Endothelial cell of umbilical vein (primary cell): ENCODE measurements around the gene PTPN20. TPM values are rescaled to one million over a fixed set of nuclear protein-coding genes. Genes with fewer than 3 reads are reported as not detected.

Source experiments
- BruUV-seq: library from RNA; stranded (reverse); fragments of 400-500 nt; replicated peaks from 2 replicates; lab custom pipeline; 2021; lab: Mats Ljungman, UMichigan
- CTCF ChIA-PET: fragments of 300-600, 350-600 bp; sonication (Branson Sonifier 250); formaldehyde crosslinking; loops from one replicate; lab custom pipeline; 2021; ENCODE audit warnings: antibody characterized with exemption, inconsistent platforms; lab: Charles Lee
- POLR2A ChIA-PET: fragments of 300-600, 350-600 bp; sonication (Branson Sonifier 250); formaldehyde crosslinking; loops from one replicate; lab custom pipeline; 2021; ENCODE audit warnings: antibody characterized with exemption, inconsistent platforms; lab: Charles Lee
- DNase-seq: peaks from one replicate; pipeline ENCODE4 v3.0.0-alpha.2; 2011; ENCODE audit warnings: low read depth, low spot score
- FAIRE-seq: peaks from 2 replicates; lab custom pipeline; 2011; peaks lifted over from hg19 to GRCh38; lab: Jason Lieb, UNC
- H2AFZ ChIP-seq: 2 replicates; pipeline ENCODE4 v1.6.0; 2012; ENCODE audit warnings: low read depth, low read length, control low read depth, inconsistent platforms
- H3K27ac ChIP-seq: 2 replicates; pipeline ENCODE4 v1.5.1; 2011; ENCODE audit warnings: low read depth, mild to moderate bottlenecking, control low read depth, low read length, moderate library complexity; ENCODE audit not compliant: insufficient read depth
- H3K27me3 ChIP-seq, 2 experiments: 2 replicates each; pipeline versions ENCODE4 v1.6.0 to v1.6.1; 2011; ENCODE audit warnings: low read length in 2 of 2, mixed read lengths in 1 of 2; ENCODE audit not compliant: control insufficient read depth in 2 of 2, insufficient read depth in 2 of 2
- H3K36me3 ChIP-seq, 2 experiments: 2 replicates in 1 of 2; 3 replicates in 1 of 2; pipeline ENCODE4 v1.5.1; 2011; ENCODE audit warnings: low read length in 2 of 2, mild to moderate bottlenecking in 1 of 2, moderate library complexity in 1 of 2; ENCODE audit not compliant: control insufficient read depth in 2 of 2, insufficient read depth in 2 of 2; ENCODE audit errors: extremely low read depth in 1 of 2
- H3K4me1 ChIP-seq: 3 replicates; pipeline ENCODE4 v1.5.1; 2011; ENCODE audit warnings: mild to moderate bottlenecking, low read length; ENCODE audit not compliant: control insufficient read depth, insufficient read depth; ENCODE audit errors: extremely low read depth
- H3K4me2 ChIP-seq: 2 replicates; pipeline ENCODE4 v1.6.1; 2011; ENCODE audit warnings: low read length, control low read depth, mixed read lengths; ENCODE audit not compliant: insufficient read depth
- H3K4me3 ChIP-seq, 3 experiments: fragments of 200-600 bp in 1 of 3; sonication (generic), shearing (Covaris generic) in 1 of 3; replicated peaks in 1 of 3; 2 replicates each; pipeline ENCODE4 v1.5.1; 2011 to 2016; ENCODE audit warnings: control low read depth in 3 of 3, low read length in 3 of 3, mild to moderate bottlenecking in 2 of 3, inconsistent platforms in 1 of 3, low read depth in 1 of 3, moderate library complexity in 1 of 3; ENCODE audit not compliant: insufficient read depth in 1 of 3
- H3K79me2 ChIP-seq: 2 replicates; pipeline ENCODE4 v1.6.0; 2012; ENCODE audit warnings: low read length, inconsistent platforms; ENCODE audit not compliant: control insufficient read depth, insufficient read depth
- H3K9ac ChIP-seq: replicated peaks from 2 replicates; pipeline ENCODE3; 2011; ENCODE audit warnings: low read length, control low read depth; ENCODE audit not compliant: insufficient read depth; ENCODE audit errors: extremely low read depth
- H3K9me1 ChIP-seq: replicated peaks from 3 replicates; pipeline ENCODE4 v1.6.0; 2011; ENCODE audit warnings: mild to moderate bottlenecking, low read length; ENCODE audit not compliant: control insufficient read depth, insufficient read depth; ENCODE audit errors: extremely low read depth
- H3K9me3 ChIP-seq: replicated peaks from 2 replicates; pipeline ENCODE4 v1.5.1; 2012; ENCODE audit warnings: low read length, inconsistent platforms; ENCODE audit not compliant: control insufficient read depth, insufficient read depth
- H4K20me1 ChIP-seq: replicated peaks from 2 replicates; pipeline ENCODE3; 2011; ENCODE audit warnings: mild to moderate bottlenecking, low read length; ENCODE audit not compliant: control insufficient read depth, insufficient read depth; ENCODE audit errors: extremely low read depth
- CTCF ChIP-seq, 2 donors: IDR thresholded peaks; 1 replicate in 1 of 2; 2 replicates in 1 of 2; pipeline ENCODE4 v1.5.1; 2011; ENCODE audit warnings: low read length in 2 of 2, mild to moderate bottlenecking in 2 of 2, moderate library complexity in 2 of 2, control low read depth in 1 of 2, inconsistent platforms in 1 of 2, low read depth in 1 of 2; ENCODE audit not compliant: insufficient read depth in 1 of 2; ENCODE audit errors: extremely low read depth in 1 of 2
- FOS ChIP-seq: IDR thresholded peaks from 2 replicates; pipeline ENCODE4 v1.6.1; 2011; ENCODE audit warnings: mild to moderate bottlenecking, low read length, moderate library complexity, borderline replicate concordance; ENCODE audit not compliant: insufficient read depth
- MAX ChIP-seq: IDR thresholded peaks from 2 replicates; pipeline ENCODE4 v1.6.1; 2011; ENCODE audit not compliant: insufficient read depth, insufficient read length
- POLR2A ChIP-seq: IDR thresholded peaks from 2 replicates; pipeline ENCODE4 v1.6.1; 2012; ENCODE audit warnings: low read depth, mild to moderate bottlenecking, control low read depth, low read length
- POLR2AphosphoS5 ChIP-seq: IDR thresholded peaks from 2 replicates; pipeline ENCODE4 v1.6.1; 2012; ENCODE audit warnings: low read depth, mild to moderate bottlenecking, control low read depth, low read length, moderate library complexity; ENCODE audit not compliant: insufficient read depth
- dilution Hi-C: fragments of 300-500 bp; cut with MboI; formaldehyde crosslinking; loops from one replicate; pipeline ENCODE4 v1.15.0; 2019; ENCODE audit warnings: low sequenced_read_pairs; ENCODE audit not compliant: extremely low pct_ligation_motif_present
- intact Hi-C: fragments of 100-400 bp; cut with micrococcal nuclease; formaldehyde crosslinking; loops from one replicate; pipeline ENCODE4 v1.10.0; 2022
- polyA plus RNA-seq, 4 experiments: library from polyadenylated mRNA; depleted of rRNA in 3 of 4; stranded (reverse) in 3 of 4; unstranded in 1 of 4; fragments of >200 nt; gene quantifications; 2 replicates each; pipeline versions ENCODE4 v1.2.1 to v1.2.3, GENCODE V29; 2011 to 2012; ENCODE audit warnings: missing spikeins in 1 of 4
- total RNA-seq: library from RNA; stranded (reverse); gene quantifications from 2 replicates; pipeline ENCODE4 v1.2.3, GENCODE V29; 2021

The PTPN20 gene
- total and polyA plus RNA-seq, 2 donors (not counting 3 experiments of a cell fraction or from before 2014, with no cell fraction given), result 0.27 TPM; not detected in 1

- Histone ChIP-seq H3K36me3 (no peaks in the 10 kb centered on the region), H3K9me1 (no peaks in the 10 kb centered on the region), H3K4me2 (no peak overlapping the region), H4K20me1 (no peaks in the 10 kb centered on the region), H3K4me3 (no peak overlapping the region), H3K79me2 (no peaks in the 10 kb centered on the region), H3K9me3 (no peaks in the 10 kb centered on the region), H3K27me3 (no peaks in the 10 kb centered on the region), H3K9ac (no peak overlapping the region), H2AFZ (no peak overlapping the region), H3K4me1 (no peaks in the 10 kb centered on the region), H3K27ac (no peak overlapping the region)
- TF ChIP-seq CTCF (IDR thresholded peaks at IDR 0.05; ENCODE audit: extremely low read depth in 1 of 2, insufficient read depth in 1 of 2, low read depth in 1 of 2, low read length in 2 of 2), result no peak
- TF ChIP-seq FOS, result no peak
- TF ChIP-seq MAX, result no peak
- TF ChIP-seq POLR2AphosphoS5, result no peak
- BruUV-seq, result no TSS peak
- intact Hi-C loops, result no loop called here
- DNase-seq (no peak), FAIRE-seq (no peak)
- ChIA-PET CTCF (interaction anchor here (1.3 kb wide), 1 partner anchor 270 kb away, joined by 3 read pairs; no protein-coding TSS in a partner anchor), POLR2A (no interaction called here)
- dilution Hi-C loops, result no loop called here
Measured at GRCh38 chr10:47041396-47042198, 130.4 kb downstream of the PTPN20 start.

GRCh38 chr10:47042199-47042473 lies 130.9 kb downstream of the PTPN20 start:
- H3K4me3 ChIP-seq, result no peak overlapping the region
- no peaks in the 10 kb centered on the region for H3K79me2 ChIP-seq
- no peak overlapping the region for H3K4me2 ChIP-seq
- H3K9me3 ChIP-seq, result no peaks in the 10 kb centered on the region
- no peak overlapping the region for H3K27ac ChIP-seq
- H2AFZ ChIP-seq, result no peak overlapping the region
- ChIA-PET CTCF (interaction anchor here (1.3 kb wide), 1 partner anchor 270 kb away, joined by 3 read pairs; no protein-coding TSS in a partner anchor), POLR2A (no interaction called here)
- H3K4me1 ChIP-seq, result no peaks in the 10 kb centered on the region
- no peaks in the 10 kb centered on the region for H3K36me3 ChIP-seq
- no TSS peak for BruUV-seq
- no peaks in the 10 kb centered on the region for H3K9me1 ChIP-seq
- no peaks in the 10 kb centered on the region for H3K27me3 ChIP-seq
- intact Hi-C loops (no loop called here), dilution Hi-C loops (no loop called here)
- H3K9ac ChIP-seq, result no peak overlapping the region
- no peaks in the 10 kb centered on the region for H4K20me1 ChIP-seq
- FAIRE-seq, result no peak
- TF ChIP-seq POLR2A, result no peak
- no peak for DNase-seq
